ENCODE data around the gene ARL8B. TPM values are rescaled to one million over a fixed set of nuclear protein-coding genes. Genes with fewer than 3 reads are reported as not detected.

Gene ARL8B
- total RNA-seq (10 to 100 TPM; 27.1 to 70.6 (median 49.8) TPM), polyA plus RNA-seq (10 to 100 TPM; 34.2 to 62.6 TPM)
- long read RNA-seq, donor 1, transcript ARL8B-201 (7 exons, 3,005 nt), result major isoform, 60 of 74 reads
- long read RNA-seq, donor 1, partial matches to known transcripts, result 1 of 74 reads
- long read RNA-seq, donor 1, other reads (novel, unspliced or antisense), result 13 of 74 reads
- long read RNA-seq, donor 2, transcript ARL8B-201 (7 exons, 3,005 nt), result major isoform, 24 of 29 reads
- long read RNA-seq, donor 2, partial matches to known transcripts, result 5 of 29 reads
- long read RNA-seq, donor 2, other reads (novel, unspliced or antisense), result 0 of 29 reads
- long read RNA-seq, donor 3, transcript ARL8B-201 (7 exons, 3,005 nt), result major isoform, 100 of 106 reads
- long read RNA-seq, donor 3, partial matches to known transcripts, result 0 of 106 reads
- long read RNA-seq, donor 3, other reads (novel, unspliced or antisense), result 5 of 106 reads

DNA sequence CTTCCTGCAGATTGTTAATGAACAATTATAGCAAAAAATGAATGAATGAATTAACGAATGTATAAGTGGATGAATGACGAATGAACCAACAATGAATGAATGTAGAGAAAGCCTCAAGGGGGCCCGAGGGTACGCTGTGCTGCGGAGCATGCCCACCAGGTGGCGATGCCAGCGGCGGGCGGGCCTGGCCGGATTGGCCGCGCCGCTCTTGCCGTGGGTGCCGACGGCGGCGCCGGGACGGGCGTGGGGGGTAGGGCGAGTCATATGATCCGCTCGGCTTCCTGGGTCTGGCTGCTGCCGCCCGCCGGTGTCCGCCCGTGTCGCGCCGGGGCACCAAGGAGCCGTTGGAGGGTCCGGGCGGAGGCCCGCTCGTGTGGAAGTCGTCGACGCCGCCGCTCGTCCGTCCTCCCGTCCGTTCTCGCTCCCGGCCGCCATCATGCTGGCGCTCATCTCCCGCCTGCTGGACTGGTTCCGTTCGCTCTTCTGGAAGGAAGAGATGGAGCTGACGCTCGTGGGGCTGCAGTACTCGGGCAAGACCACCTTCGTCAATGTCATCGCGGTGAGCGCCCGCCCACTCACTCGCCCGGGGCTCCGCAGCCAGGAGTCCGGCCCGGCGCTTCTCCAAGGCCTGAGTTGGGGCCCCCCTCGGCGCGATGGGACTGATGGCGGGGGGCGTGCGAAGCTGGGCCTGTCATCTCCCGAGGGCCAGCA is at the start of gene ARL8B:
TSS of gene ARL8B (plus strand) at position 263 of the 711 bp plus-strand sequence. CDS start at position 437, 174 bp downstream.
- 0% methylated on average over 56 to 74 of the region's 74 CpGs for WGBS, 3 donors
- intact Hi-C loops (cut with DNase I), result loop anchor here in 2 of 4 donors (5.0 kb wide), 1 partner anchor 65 kb away; the partner anchor contains the start of gene EDEM1 (in 2 of the 2)
- DNase-seq, result peak; percentile 84 to 93 (median 90)

DNA sequence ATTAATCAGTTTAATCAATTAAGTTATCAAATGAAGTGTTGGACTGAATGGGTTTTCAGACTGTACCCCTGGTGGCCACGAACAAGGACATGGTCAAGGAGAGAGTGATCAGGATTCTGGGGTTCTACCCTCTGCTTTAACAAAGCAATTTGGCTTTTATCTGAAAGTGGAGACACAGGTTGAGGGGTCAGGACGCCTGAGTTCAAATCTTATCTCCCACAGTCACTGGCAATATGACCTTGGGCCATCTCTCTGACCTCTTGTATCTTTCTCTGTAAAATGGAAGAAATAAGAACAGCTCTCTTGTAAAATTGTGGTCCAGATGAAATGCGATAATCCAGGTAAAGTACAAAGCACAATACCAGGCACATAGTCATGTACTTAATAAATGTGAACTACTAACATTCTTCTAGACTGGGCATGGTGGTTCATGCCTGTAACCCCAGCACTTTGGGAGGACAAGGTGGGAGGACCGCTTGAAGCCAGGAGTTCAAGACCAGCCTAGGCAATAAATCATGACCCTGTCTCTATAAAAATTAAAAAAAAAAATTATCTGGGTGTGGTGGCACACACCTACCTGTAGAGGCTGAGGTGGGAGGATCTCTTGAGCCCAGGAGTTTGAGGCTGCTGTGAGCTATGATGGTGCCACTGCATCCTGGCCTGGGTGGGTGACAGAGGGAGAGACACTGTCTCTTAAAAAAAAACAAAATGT is 48.6 kb upstream of the ARL8B start:
- H3K27me3 ChIP-seq, result no peaks in the 10 kb centered on the region
- WGBS, 3 donors, result 70 to 82% (median 73%) methylated on average over 4 of the region's 4 CpGs
- H3K9me3 ChIP-seq, result no peaks in the 10 kb centered on the region
- intact Hi-C loops (cut with DNase I), result no loop called here
- no peak overlapping the region for H3K4me3 ChIP-seq
- no peaks in the 10 kb centered on the region for H3K36me3 ChIP-seq
- DNase-seq, result no peak
- H3K4me1 ChIP-seq (ENCODE audit: insufficient read depth), result peaks cover 2% of the 10 kb centered on the region
- TF ChIP-seq EP300 (IDR thresholded peaks at IDR 0.05) (no peak), POLR2A (IDR thresholded peaks at IDR 0.05) (no peak)
- TF ChIP-seq, protein P1, sequence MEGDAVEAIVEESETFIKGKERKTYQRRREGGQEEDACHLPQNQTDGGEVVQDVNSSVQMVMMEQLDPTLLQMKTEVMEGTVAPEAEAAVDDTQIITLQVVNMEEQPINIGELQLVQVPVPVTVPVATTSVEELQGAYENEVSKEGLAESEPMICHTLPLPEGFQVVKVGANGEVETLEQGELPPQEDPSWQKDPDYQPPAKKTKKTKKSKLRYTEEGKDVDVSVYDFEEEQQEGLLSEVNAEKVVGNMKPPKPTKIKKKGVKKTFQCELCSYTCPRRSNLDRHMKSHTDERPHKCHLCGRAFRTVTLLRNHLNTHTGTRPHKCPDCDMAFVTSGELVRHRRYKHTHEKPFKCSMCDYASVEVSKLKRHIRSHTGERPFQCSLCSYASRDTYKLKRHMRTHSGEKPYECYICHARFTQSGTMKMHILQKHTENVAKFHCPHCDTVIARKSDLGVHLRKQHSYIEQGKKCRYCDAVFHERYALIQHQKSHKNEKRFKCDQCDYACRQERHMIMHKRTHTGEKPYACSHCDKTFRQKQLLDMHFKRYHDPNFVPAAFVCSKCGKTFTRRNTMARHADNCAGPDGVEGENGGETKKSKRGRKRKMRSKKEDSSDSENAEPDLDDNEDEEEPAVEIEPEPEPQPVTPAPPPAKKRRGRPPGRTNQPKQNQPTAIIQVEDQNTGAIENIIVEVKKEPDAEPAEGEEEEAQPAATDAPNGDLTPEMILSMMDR (IDR thresholded peaks at IDR 0.05), result no peak
- no peak overlapping the region for H3K27ac ChIP-seq

More for the DNA sequence above, at the start of gene ARL8B:
- TF ChIP-seq EP300 (IDR thresholded peaks at IDR 0.05), result no peak
- TF ChIP-seq, protein P1 (IDR thresholded peaks at IDR 0.05), result peak; percentile 91 to 96 (median 94)
- peak; percentile 56 for TF ChIP-seq POLR2A (IDR thresholded peaks at IDR 0.05)
- H3K9me3 ChIP-seq, result no peaks in the 10 kb centered on the region
- H3K4me3 ChIP-seq, result peak within 1 kb of the TSS; percentile 97
- H3K36me3 ChIP-seq, result no peaks in the 10 kb centered on the region
- H3K4me1 ChIP-seq (ENCODE audit: insufficient read depth), result peaks cover 3% of the 10 kb centered on the region
- peak within 1 kb of the TSS; percentile 62 to 69 for H3K27ac ChIP-seq
- H3K27me3 ChIP-seq, result no peaks in the 10 kb centered on the region

DNA sequence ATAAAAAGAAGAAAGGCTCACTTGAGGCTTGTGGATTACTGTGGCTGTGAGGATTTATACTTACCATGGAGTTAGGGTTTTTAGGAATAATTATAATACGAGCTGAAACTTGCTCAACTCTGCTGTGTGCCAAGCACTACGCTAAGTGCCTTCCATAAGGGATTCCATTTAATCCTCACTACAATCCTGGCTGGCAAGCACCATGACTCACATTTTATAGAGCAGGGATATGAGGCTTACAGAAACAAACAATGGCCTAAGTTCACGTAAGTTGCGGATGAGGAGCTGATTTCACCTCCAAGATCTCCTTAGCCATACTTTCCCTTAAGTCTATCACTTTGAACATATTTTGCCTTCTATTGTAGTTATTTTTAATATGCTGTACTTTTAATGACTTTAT is 43.9 kb upstream of the ARL8B start:
- Histone ChIP-seq H3K4me3 (no peak overlapping the region), H3K9me3 (no peaks in the 10 kb centered on the region), H3K36me3 (no peaks in the 10 kb centered on the region), H3K27me3 (no peaks in the 10 kb centered on the region), H3K27ac (no peak overlapping the region), H3K4me1 (ENCODE audit: insufficient read depth) (no peaks in the 10 kb centered on the region)
- 81 to 90% (median 86%) methylated on average over 4 of the region's 4 CpGs for WGBS, 3 donors
- no peak for DNase-seq
- TF ChIP-seq EP300 (IDR thresholded peaks at IDR 0.05), result no peak
- TF ChIP-seq, protein P1 (IDR thresholded peaks at IDR 0.05), result no peak
- TF ChIP-seq POLR2A (IDR thresholded peaks at IDR 0.05), result no peak
- intact Hi-C loops (cut with DNase I), result no loop called here

DNA sequence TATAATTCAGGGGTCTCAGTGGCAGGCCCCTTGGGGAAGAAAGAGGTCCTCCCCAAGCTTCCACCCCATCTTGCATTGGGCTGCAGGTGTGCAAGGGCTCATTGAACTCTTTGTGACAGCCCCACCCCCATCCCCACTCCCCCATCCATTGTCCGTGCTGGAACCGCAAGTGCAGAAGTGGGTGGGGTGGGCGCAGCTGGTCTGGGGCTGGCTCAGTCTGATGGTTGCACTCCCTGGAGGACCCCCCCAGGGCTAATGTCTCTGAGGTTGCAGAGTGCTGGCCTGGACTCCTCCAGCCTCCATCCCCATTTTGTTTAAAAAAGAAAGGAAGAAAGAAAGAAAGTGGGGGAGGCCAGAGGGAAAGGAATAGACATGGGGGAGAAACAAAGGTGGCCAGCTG is 42.3 kb upstream of the ARL8B start:
- no peak overlapping the region for H3K4me3 ChIP-seq
- no peaks in the 10 kb centered on the region for H3K9me3 ChIP-seq
- H3K4me1 ChIP-seq (ENCODE audit: insufficient read depth), result no peaks in the 10 kb centered on the region
- no peak overlapping the region for H3K27ac ChIP-seq
- H3K27me3 ChIP-seq, result no peaks in the 10 kb centered on the region
- TF ChIP-seq POLR2A (IDR thresholded peaks at IDR 0.05) (no peak), EP300 (IDR thresholded peaks at IDR 0.05) (no peak)
- TF ChIP-seq, protein P1 (IDR thresholded peaks at IDR 0.05), result no peak
- intact Hi-C loops (cut with DNase I), result no loop called here
- no peak for DNase-seq
- WGBS, 3 donors, result 80 to 92% (median 92%) methylated on average over 3 of the region's 3 CpGs
- no peaks in the 10 kb centered on the region for H3K36me3 ChIP-seq

Measured in ovary (tissue), 10 donors.